HCT116 (cell line): ENCODE data around the gene PDE1A. TPM values are rescaled to one million over a fixed set of nuclear protein-coding genes. Genes with fewer than 3 reads are reported as not detected.

Experiments
- ATAC-seq: fragments of 200-7000 bp; cut with Tn5 transposase; 2 replicates; pipeline ENCODE4 v1.9.1; 2020; ENCODE audit warnings: mild to moderate bottlenecking, moderate library complexity
- BruUV-seq: library from RNA; stranded (reverse); fragments of 400-500 nt; replicated peaks from 2 replicates; lab custom pipeline; 2021; lab: Mats Ljungman, UMichigan
- CTCF ChIA-PET: fragments of 300-600 bp; sonication (Branson Sonifier 250); formaldehyde crosslinking; loops from one replicate; lab custom pipeline; 2021; ENCODE audit warnings: antibody characterized with exemption; lab: Charles Lee
- POLR2A ChIA-PET: fragments of 300-600, 350-600 bp; sonication (Branson Sonifier 250); formaldehyde crosslinking; loops from one replicate; lab custom pipeline; 2021; ENCODE audit warnings: antibody characterized with exemption; lab: Charles Lee
- RAD21 ChIA-PET, 2 experiments: fragments of 300-600 bp; sonication (Branson Sonifier 250); formaldehyde crosslinking; loops; one replicate each; lab custom pipeline; 2023; ENCODE audit warnings: low total read pairs in 2 of 2; ENCODE audit not compliant: uncharacterized antibody in 2 of 2, unreplicated experiment in 2 of 2, low non-redundant PET in 1 of 2; lab: Charles Lee
- DNase-seq: peaks from one replicate; pipeline ENCODE4 v3.0.0-alpha.2; 2010; ENCODE audit warnings: low read depth, low spot score
- H2AFZ ChIP-seq: fragments of 200-600 bp; shearing (Covaris generic), sonication (generic); 2 replicates; pipeline ENCODE4 v1.6.1; 2017; ENCODE audit warnings: low read depth, mixed run types, mixed read lengths, antibody characterized with exemption, low read length; ENCODE audit not compliant: poor library complexity, severe bottlenecking
- H3K27ac ChIP-seq: 2 replicates; pipeline ENCODE4 v1.5.1; 2012; ENCODE audit warnings: low read depth, low read length
- H3K27me3 ChIP-seq: fragments of 200-600 bp; sonication (generic); 2 replicates; pipeline ENCODE4 v1.6.1; 2016; ENCODE audit warnings: mixed run types, low read length, mixed read lengths; ENCODE audit not compliant: insufficient read depth
- H3K36me3 ChIP-seq, 2 experiments: fragments of 200-500 bp in 1 of 2; fragments of 200-600 bp in 1 of 2; sonication (Bioruptor generic) in 1 of 2; sonication (generic) in 1 of 2; 2 replicates each; pipeline versions ENCODE4 v1.5.1 to v1.6.1; 2014 to 2016; ENCODE audit warnings: low read length in 2 of 2, inconsistent platforms in 1 of 2, mixed read lengths in 1 of 2, mixed run types in 1 of 2; ENCODE audit not compliant: insufficient read depth in 2 of 2, control insufficient read depth in 1 of 2
- H3K4me1 ChIP-seq, 2 experiments: fragments of 200-600 bp in 1 of 2; sonication (generic) in 1 of 2; 2 replicates each; pipeline versions ENCODE4 v1.5.1 to v1.6.1; 2012 to 2017; ENCODE audit warnings: low read length in 2 of 2, inconsistent platforms in 1 of 2, mild to moderate bottlenecking in 1 of 2, mixed read lengths in 1 of 2, mixed run types in 1 of 2, moderate library complexity in 1 of 2; ENCODE audit not compliant: insufficient read depth in 2 of 2, control insufficient read depth in 1 of 2
- H3K4me2 ChIP-seq: fragments of 200-600 bp; sonication (generic); 2 replicates; pipeline ENCODE4 v1.6.1; 2017; ENCODE audit warnings: mixed run types, low read length, mixed read lengths
- H3K4me3 ChIP-seq, 2 experiments: fragments of 200-600 bp in 1 of 2; sonication (generic) in 1 of 2; replicated peaks in 1 of 2; 2 replicates each; pipeline ENCODE4 v1.5.1; 2011 to 2016; ENCODE audit warnings: low read length in 2 of 2, control low read depth in 1 of 2, low read depth in 1 of 2, mild to moderate bottlenecking in 1 of 2, mixed read lengths in 1 of 2, mixed run types in 1 of 2
- H3K79me2 ChIP-seq: fragments of 200-600 bp; sonication (generic); 2 replicates; pipeline ENCODE4 v1.6.1; 2017; ENCODE audit warnings: mild to moderate bottlenecking, mixed run types, low read length, moderate library complexity, mixed read lengths; ENCODE audit not compliant: insufficient read depth
- H3K9ac ChIP-seq: fragments of 200-600 bp; sonication (generic); 2 replicates; pipeline ENCODE4 v1.6.1; 2016; ENCODE audit warnings: low read length, mixed read lengths
- H3K9me2 ChIP-seq: fragments of 200-600 bp; sonication (generic), shearing (Covaris generic); 2 replicates; pipeline ENCODE4 v1.6.1; 2017; ENCODE audit warnings: mixed run types, mild to moderate bottlenecking, moderate library complexity; ENCODE audit not compliant: insufficient read depth
- H3K9me3 ChIP-seq, 2 experiments: fragments of 200-500 bp in 1 of 2; fragments of 200-600 bp in 1 of 2; sonication (Bioruptor generic) in 1 of 2; sonication (generic) in 1 of 2; 2 replicates each; pipeline ENCODE4 v1.6.1; 2014 to 2017; ENCODE audit warnings: low read length in 2 of 2, mixed read lengths in 2 of 2, inconsistent platforms in 1 of 2, low read depth in 1 of 2, mild to moderate bottlenecking in 1 of 2, mixed run types in 1 of 2, moderate library complexity in 1 of 2; ENCODE audit not compliant: control insufficient read depth in 1 of 2, insufficient read depth in 1 of 2
- H4K20me1 ChIP-seq: fragments of 200-600 bp; sonication (generic), shearing (Covaris generic); 2 replicates; pipeline ENCODE4 v1.6.1; 2017; ENCODE audit warnings: mixed run types, mild to moderate bottlenecking, moderate library complexity; ENCODE audit not compliant: insufficient read depth
- ATF3 ChIP-seq: IDR thresholded peaks from 2 replicates; pipeline ENCODE4 v1.6.1; 2012
- CBX3 ChIP-seq: IDR thresholded peaks from 2 replicates; pipeline ENCODE4 v1.6.1; 2012; ENCODE audit warnings: low read depth
- CTCF ChIP-seq, 3 experiments: fragments of 200-600 bp in 1 of 3; sonication (generic) in 1 of 3; IDR thresholded peaks in 2 of 3; conservative IDR thresholded peaks in 1 of 3; 2 replicates each; pipeline ENCODE4 v1.5.1; 2012 to 2017; ENCODE audit warnings: low read depth in 2 of 3, low read length in 2 of 3, antibody characterized with exemption in 1 of 3, borderline replicate concordance in 1 of 3, control low read depth in 1 of 3, mild to moderate bottlenecking in 1 of 3, mixed read lengths in 1 of 3, mixed run types in 1 of 3, moderate library complexity in 1 of 3; ENCODE audit not compliant: insufficient read depth in 1 of 3
- EGR1 ChIP-seq: IDR thresholded peaks from 2 replicates; pipeline ENCODE4 v1.6.1; 2012; ENCODE audit warnings: low read depth
- ELF1 ChIP-seq: IDR thresholded peaks from 2 replicates; pipeline ENCODE4 v1.6.1; 2012; ENCODE audit warnings: low read depth, borderline replicate concordance
- EZH2 ChIP-seq: fragments of 200-600 bp; sonication (generic); IDR thresholded peaks from 2 replicates; pipeline ENCODE4 v1.6.1; 2017; ENCODE audit warnings: antibody characterized with exemption, mixed run types
- EZH2phosphoT487 ChIP-seq: fragments of 200-600 bp; IDR thresholded peaks from 2 replicates; pipeline ENCODE4 v1.6.1; 2018; ENCODE audit warnings: antibody characterized with exemption, borderline replicate concordance
- JUND ChIP-seq: IDR thresholded peaks from 2 replicates; pipeline ENCODE4 v1.6.1; 2012
- MAX ChIP-seq: IDR thresholded peaks from 2 replicates; pipeline ENCODE4 v1.6.1; 2012
- POLR2A ChIP-seq: IDR thresholded peaks from 2 replicates; pipeline ENCODE4 v1.7.0; 2011; ENCODE audit warnings: borderline replicate concordance; ENCODE audit not compliant: insufficient read depth, insufficient read length; ENCODE audit errors: extremely low read depth
- RAD21 ChIP-seq: IDR thresholded peaks from 2 replicates; pipeline ENCODE4 v1.6.1; 2012; ENCODE audit warnings: low read depth, mild to moderate bottlenecking
- REST ChIP-seq: IDR thresholded peaks from 2 replicates; pipeline ENCODE4 v1.6.1; 2012; ENCODE audit warnings: low read depth
- SIN3A ChIP-seq: IDR thresholded peaks from 2 replicates; pipeline ENCODE4 v1.6.1; 2012; ENCODE audit warnings: low read depth
- TCF7L2 ChIP-seq: IDR thresholded peaks from 2 replicates; pipeline ENCODE4 v1.7.0; 2011; ENCODE audit warnings: borderline replicate concordance, inconsistent platforms; ENCODE audit not compliant: insufficient read depth, insufficient read length; ENCODE audit errors: extremely low read depth
- ZBTB33 ChIP-seq: IDR thresholded peaks from 2 replicates; pipeline ENCODE4 v1.6.1; 2011; ENCODE audit warnings: mild to moderate bottlenecking, low read length, moderate library complexity; ENCODE audit not compliant: insufficient replicate concordance; ENCODE audit errors: extremely low read depth
- ZFX ChIP-seq: fragments of 450-650 bp; IDR thresholded peaks from 2 replicates; pipeline ENCODE4 v1.6.1; 2017
- intact Hi-C: fragments of 100-400 bp; cut with micrococcal nuclease; formaldehyde crosslinking; loops from 2 replicates; pipeline ENCODE4 v1.10.0; 2022
- total RNA-seq: library from RNA; stranded (reverse); gene quantifications from one replicate; pipeline ENCODE4 v1.2.1, GENCODE V29; 2021; ENCODE audit not compliant: unreplicated experiment

Gene PDE1A
- total RNA-seq, 1 experiment from 2014 or later = 0.12 TPM

- no peak for TF ChIP-seq EGR1
- TF ChIP-seq JUND = no peak
- TF ChIP-seq TCF7L2 = no peak
- no peak for TF ChIP-seq ZBTB33
- TF ChIP-seq ELF1 = no peak
- no peak for TF ChIP-seq CTCF (IDR thresholded peaks at IDR 0.05 in 2 of 3, conservative IDR thresholded peaks at IDR 0.05 in 1 of 3; ENCODE audit: borderline replicate concordance in 1 of 3, insufficient read depth in 1 of 3, low read depth in 2 of 3, low read length in 2 of 3)
- no peak for TF ChIP-seq RAD21
- no peak for TF ChIP-seq EZH2
- TF ChIP-seq CBX3 = no peak
- no peak for TF ChIP-seq ZFX
- TF ChIP-seq SIN3A = no peak
- TF ChIP-seq EZH2phosphoT487 = no peak
- no peak for TF ChIP-seq ATF3
- TF ChIP-seq MAX = no peak
- TF ChIP-seq REST = no peak
- no peak for TF ChIP-seq POLR2A
- Histone ChIP-seq H3K9me2 (0 out of 2 replicates have a peak, but pooled peaks cover 2% of the 10 kb centered on the region), H4K20me1 (no peaks in the 10 kb centered on the region), H3K27me3 (no peaks in the 10 kb centered on the region), H3K4me2 (no peak overlapping the region), H3K36me3 (no peaks in the 10 kb centered on the region), H3K79me2 (no peaks in the 10 kb centered on the region), H3K4me3 (no peak overlapping the region), H3K9me3 (no peaks in the 10 kb centered on the region), H3K4me1 (no peaks in the 10 kb centered on the region), H3K27ac (no peak overlapping the region), H2AFZ (no peak overlapping the region), H3K9ac (no peak overlapping the region)
- intact Hi-C loops = no loop called here
- ChIA-PET CTCF (no interaction called here), POLR2A (no interaction called here), RAD21 (no interaction called here)
- DNase-seq = no peak
- no peak for ATAC-seq
- BruUV-seq = no TSS peak
These were observed 197.5 kb downstream of the PDE1A start for GRCh38 chr2:182229297-182229696.
